Measurements from ENCODE around the gene NUDCD3.

DNA sequence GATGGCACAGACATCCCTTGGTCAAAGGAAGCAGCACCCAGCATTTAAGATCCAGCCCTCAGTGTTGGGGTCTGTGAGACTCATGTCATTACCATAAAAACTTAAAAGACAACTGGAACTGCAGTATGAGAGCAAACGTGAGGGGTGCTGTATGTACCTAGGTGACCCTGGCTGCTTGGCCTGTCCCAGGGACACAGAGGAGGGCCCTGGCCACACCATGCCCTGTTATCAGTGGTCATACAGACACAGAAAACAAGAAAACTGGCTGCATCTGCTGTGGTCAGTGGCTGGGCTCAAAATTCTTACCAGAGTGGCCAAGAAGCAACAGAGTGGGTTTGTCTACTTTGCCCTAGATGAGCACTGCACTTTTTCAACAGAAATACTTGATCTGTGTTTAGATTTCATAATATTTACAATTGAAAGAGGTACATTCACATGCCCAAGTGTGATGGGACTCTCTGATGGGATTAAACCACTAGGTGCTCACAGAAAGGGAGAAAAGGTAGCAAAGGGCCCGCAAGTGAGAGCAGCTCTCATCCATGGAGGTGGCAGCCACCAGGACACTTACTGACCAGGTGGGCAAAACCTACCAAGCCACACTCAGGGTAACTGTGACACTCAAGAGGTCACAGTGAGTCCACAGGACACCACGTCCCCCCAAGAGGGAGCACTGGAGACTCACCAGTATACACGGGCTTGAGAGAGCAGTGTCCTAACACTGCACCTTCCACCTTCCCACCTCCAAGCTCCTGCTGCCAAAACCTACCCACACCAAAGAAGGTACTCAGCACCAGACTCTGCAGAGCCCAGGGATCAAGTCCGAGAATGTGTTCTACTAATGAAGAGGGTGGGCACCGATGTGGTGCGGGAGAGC is 97.0 kb downstream of the NUDCD3 start:
- TF ChIP-seq, protein P1, sequence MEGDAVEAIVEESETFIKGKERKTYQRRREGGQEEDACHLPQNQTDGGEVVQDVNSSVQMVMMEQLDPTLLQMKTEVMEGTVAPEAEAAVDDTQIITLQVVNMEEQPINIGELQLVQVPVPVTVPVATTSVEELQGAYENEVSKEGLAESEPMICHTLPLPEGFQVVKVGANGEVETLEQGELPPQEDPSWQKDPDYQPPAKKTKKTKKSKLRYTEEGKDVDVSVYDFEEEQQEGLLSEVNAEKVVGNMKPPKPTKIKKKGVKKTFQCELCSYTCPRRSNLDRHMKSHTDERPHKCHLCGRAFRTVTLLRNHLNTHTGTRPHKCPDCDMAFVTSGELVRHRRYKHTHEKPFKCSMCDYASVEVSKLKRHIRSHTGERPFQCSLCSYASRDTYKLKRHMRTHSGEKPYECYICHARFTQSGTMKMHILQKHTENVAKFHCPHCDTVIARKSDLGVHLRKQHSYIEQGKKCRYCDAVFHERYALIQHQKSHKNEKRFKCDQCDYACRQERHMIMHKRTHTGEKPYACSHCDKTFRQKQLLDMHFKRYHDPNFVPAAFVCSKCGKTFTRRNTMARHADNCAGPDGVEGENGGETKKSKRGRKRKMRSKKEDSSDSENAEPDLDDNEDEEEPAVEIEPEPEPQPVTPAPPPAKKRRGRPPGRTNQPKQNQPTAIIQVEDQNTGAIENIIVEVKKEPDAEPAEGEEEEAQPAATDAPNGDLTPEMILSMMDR (IDR thresholded peaks at IDR 0.05; ENCODE audit: low read depth, low read length, poor library complexity, severe bottlenecking), result no peak
- no peak for TF ChIP-seq EZH2phosphoT487 (IDR thresholded peaks at IDR 0.05; ENCODE audit: borderline replicate concordance, low read length)
